Testis (tissue), 2 donors: ENCODE data around the gene TJP2.

ENCODE experiments used
- POLR2A ChIP-seq: fragments of 450-650 bp; IDR thresholded peaks from one replicate; pipeline ENCODE4 v1.6.1; 2017; ENCODE audit warnings: antibody characterized with exemption, mild to moderate bottlenecking, moderate library complexity
- TF ChIP-seq, protein P1 (sequence below), 3 experiments: fragments of 450-650 bp in 2 of 3; fragments of 200-600 bp in 1 of 3; sonication (generic) in 1 of 3; IDR thresholded peaks; one replicate each; pipeline ENCODE4 v1.5.1; 2016 to 2019; ENCODE audit warnings: antibody characterized with exemption in 3 of 3, mild to moderate bottlenecking in 2 of 3, moderate library complexity in 1 of 3

DNA sequence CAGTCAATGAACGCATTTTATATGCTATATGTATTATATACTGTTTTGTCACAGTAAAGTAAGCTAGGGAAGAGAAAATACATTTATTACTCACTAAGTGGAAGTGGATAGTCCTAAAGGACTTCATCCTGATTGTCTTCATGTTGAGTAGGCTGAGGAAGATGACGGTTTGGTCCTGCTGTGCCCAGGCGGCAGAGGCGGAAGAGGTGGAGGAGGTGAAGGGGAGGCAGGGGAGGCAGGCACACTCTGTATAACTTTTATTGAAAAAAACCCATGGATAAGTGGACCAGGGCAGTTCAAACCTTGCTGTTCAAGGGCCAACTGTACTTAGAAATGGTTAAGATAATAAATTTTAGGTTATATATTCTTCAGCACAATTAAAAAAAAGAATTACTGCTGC is 28.5 kb downstream of the TJP2 start:
- TF ChIP-seq, protein P1, sequence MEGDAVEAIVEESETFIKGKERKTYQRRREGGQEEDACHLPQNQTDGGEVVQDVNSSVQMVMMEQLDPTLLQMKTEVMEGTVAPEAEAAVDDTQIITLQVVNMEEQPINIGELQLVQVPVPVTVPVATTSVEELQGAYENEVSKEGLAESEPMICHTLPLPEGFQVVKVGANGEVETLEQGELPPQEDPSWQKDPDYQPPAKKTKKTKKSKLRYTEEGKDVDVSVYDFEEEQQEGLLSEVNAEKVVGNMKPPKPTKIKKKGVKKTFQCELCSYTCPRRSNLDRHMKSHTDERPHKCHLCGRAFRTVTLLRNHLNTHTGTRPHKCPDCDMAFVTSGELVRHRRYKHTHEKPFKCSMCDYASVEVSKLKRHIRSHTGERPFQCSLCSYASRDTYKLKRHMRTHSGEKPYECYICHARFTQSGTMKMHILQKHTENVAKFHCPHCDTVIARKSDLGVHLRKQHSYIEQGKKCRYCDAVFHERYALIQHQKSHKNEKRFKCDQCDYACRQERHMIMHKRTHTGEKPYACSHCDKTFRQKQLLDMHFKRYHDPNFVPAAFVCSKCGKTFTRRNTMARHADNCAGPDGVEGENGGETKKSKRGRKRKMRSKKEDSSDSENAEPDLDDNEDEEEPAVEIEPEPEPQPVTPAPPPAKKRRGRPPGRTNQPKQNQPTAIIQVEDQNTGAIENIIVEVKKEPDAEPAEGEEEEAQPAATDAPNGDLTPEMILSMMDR (IDR thresholded peaks at IDR 0.05): no peak
- no peak for TF ChIP-seq POLR2A
